ACHN (cell line): ENCODE results near the gene LLGL1.
A peak's percentile ranks its signal among the peaks of the same experiment; 100 is the strongest.
"Not testable (repeated sequence)": the region's sequence is repeated elsewhere in the genome, so short reads cannot be mapped to it uniquely, and the experiment has no call there.

ENCODE experiments used
- DNase-seq: peaks from one replicate; pipeline ENCODE4 v3.0.0-alpha.2; 2015
- in situ Hi-C: cut with HindIII; loops from 2 replicates; pipeline ENCODE4 v1.10.0; 2017; ENCODE audit warnings: low sequenced_read_pairs, low pct_ligation_motif_present, low pct_unique_long_range_greater_than_20kb

Gene LLGL1

GRCh38 chr17:18190628-18191235, 34.7 kb upstream of the LLGL1 start:
- in situ Hi-C loops, result no loop called here
- DNase-seq, result no peak

- in situ Hi-C loops, result no loop called here
- no peak for DNase-seq
Measured at GRCh38 chr17:18191236-18191667, 34.2 kb upstream of the LLGL1 start.

GRCh38 chr17:18191967-18192366, 33.5 kb upstream of the LLGL1 start:
- DNase-seq, result no peak
- in situ Hi-C loops, result no loop called here

- in situ Hi-C loops, result no loop called here
- DNase-seq, result no peak
Measured at GRCh38 chr17:18194394-18194793, 31.0 kb upstream of the LLGL1 start.

- DNase-seq, result no peak
- in situ Hi-C loops, result no loop called here
Measured at GRCh38 chr17:18194804-18195203, 30.6 kb upstream of the LLGL1 start.

- in situ Hi-C loops, result no loop called here
- no peak for DNase-seq
Measured at GRCh38 chr17:18195246-18195645, 30.2 kb upstream of the LLGL1 start.

GRCh38 chr17:18197535-18198194, 27.8 kb upstream of the LLGL1 start:
- DNase-seq, result no peak
- in situ Hi-C loops, result no loop called here

GRCh38 chr17:18198530-18198929, 26.9 kb upstream of the LLGL1 start:
- in situ Hi-C loops, result no loop called here
- no peak for DNase-seq

- in situ Hi-C loops, result no loop called here
Measured at GRCh38 chr17:18201108-18201507, 24.3 kb upstream of the LLGL1 start.

GRCh38 chr17:18203308-18203707, 22.1 kb upstream of the LLGL1 start:
- in situ Hi-C loops, result no loop called here
- no peak for DNase-seq

More at GRCh38 chr17:18201108-18201507, 24.3 kb upstream of the LLGL1 start:
- DNase-seq, result no peak

GRCh38 chr17:18205861-18206260, 19.6 kb upstream of the LLGL1 start:
- in situ Hi-C loops, result no loop called here
- no peak for DNase-seq

- in situ Hi-C loops, result no loop called here
- DNase-seq, result no peak
Measured at GRCh38 chr17:18206962-18207361, 18.5 kb upstream of the LLGL1 start.

GRCh38 chr17:18208092-18208491, 17.3 kb upstream of the LLGL1 start:
- in situ Hi-C loops, result no loop called here
- DNase-seq, result no peak

- DNase-seq, result no peak
- in situ Hi-C loops, result no loop called here
Measured at GRCh38 chr17:18213666-18214270, 11.7 kb upstream of the LLGL1 start.

GRCh38 chr17:18216906-18217305, 8.5 kb upstream of the LLGL1 start:
- in situ Hi-C loops, DNase-seq: not testable (repeated sequence)

- in situ Hi-C loops, result no loop called here
- peak; percentile 73 for DNase-seq
Measured at GRCh38 chr17:18217412-18218015, 7.9 kb upstream of the LLGL1 start.

GRCh38 chr17:18218756-18219415, 6.5 kb upstream of the LLGL1 start:
- in situ Hi-C loops, result no loop called here

GRCh38 chr17:18224053-18224386, 1.4 kb upstream of the LLGL1 start:
- in situ Hi-C loops, result no loop called here
- no peak for DNase-seq

More at GRCh38 chr17:18218756-18219415, 6.5 kb upstream of the LLGL1 start:
- DNase-seq, result peak; percentile 37
